ENCODE measurements around the gene KIF4B.
"Not testable (repeated sequence)": the region's sequence is repeated elsewhere in the genome, so short reads cannot be mapped to it uniquely, and the experiment has no call there.

The KIF4B gene

DNA sequence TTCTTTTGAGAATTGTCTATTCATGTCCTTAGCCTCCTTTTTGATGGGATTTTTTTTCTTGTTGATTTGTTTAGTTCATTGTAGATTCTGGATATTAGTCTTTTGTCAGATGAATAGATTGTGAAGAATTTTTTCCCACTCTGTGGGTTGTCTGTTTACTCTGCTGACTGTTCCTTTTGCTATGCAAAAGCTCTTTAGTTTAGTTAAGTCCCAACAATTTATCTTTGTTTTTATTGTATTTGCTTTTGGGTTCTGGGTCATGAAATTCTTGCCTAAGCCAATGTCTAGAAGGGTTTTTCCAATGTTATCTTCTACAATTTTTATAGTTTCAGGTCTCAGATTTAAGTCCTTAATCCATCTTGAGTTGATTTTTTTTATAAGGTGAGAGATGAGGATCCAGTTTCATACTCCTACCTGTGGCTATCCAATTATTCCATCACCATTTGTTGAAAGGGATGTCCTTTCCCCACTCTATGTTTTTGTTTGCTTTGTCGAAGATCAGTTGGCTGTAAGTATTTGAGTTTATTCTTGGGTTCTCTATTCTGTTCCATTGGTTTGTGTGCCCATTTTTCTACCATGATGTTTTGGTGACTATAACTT lies 20.7 kb downstream of the KIF4B start:
- not testable (repeated sequence) for H3K9me3 ChIP-seq (ENCODE audit: control insufficient read depth, insufficient read depth, low read depth, low read length); H3K27ac ChIP-seq (ENCODE audit: low read depth, low read length); H3K27me3 ChIP-seq (ENCODE audit: control insufficient read depth, insufficient read depth, low read length); H3K9ac ChIP-seq (ENCODE audit: low read length); H3K4me3 ChIP-seq (ENCODE audit: low read depth, low read length); H3K4me1 ChIP-seq (ENCODE audit: control insufficient read depth, insufficient read depth, low read length); H3K36me3 ChIP-seq (ENCODE audit: control insufficient read depth, insufficient read depth, low read length)

DNA sequence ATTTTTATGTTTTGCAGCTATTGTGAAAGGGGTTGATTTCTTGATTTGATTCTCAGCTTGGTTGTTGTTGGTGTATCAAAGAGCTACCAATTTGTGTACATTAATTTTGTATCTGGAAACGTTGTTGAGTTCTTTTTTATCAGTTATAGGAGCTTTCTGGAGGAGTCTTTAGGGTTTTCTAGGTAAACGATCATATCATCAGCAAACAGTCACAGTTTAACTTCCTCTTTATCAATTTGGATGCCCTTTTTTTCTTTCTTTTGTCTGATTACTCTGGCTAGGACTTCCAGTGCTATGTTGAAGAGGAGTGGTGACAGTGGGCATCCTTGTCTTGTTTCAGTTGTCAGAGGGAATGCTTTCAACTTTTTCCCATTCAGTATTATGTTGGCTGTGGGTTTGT lies 21.5 kb downstream of the KIF4B start:
- not testable (repeated sequence) for H3K27ac ChIP-seq (ENCODE audit: low read depth, low read length); H3K4me1 ChIP-seq (ENCODE audit: control insufficient read depth, insufficient read depth, low read length); H3K9ac ChIP-seq (ENCODE audit: low read length); H3K4me3 ChIP-seq (ENCODE audit: low read depth, low read length); H3K36me3 ChIP-seq (ENCODE audit: control insufficient read depth, insufficient read depth, low read length); H3K27me3 ChIP-seq (ENCODE audit: control insufficient read depth, insufficient read depth, low read length); H3K9me3 ChIP-seq (ENCODE audit: control insufficient read depth, insufficient read depth, low read depth, low read length)

GRCh38 chr5:155040984-155041653 lies 27.6 kb downstream of the KIF4B start:
- H3K9me3 ChIP-seq (ENCODE audit: control insufficient read depth, insufficient read depth, low read depth, low read length): no peaks in the 10 kb centered on the region
- H3K4me1 ChIP-seq (ENCODE audit: control insufficient read depth, insufficient read depth, low read length): peaks cover 4% of the 10 kb centered on the region
- no peak overlapping the region for H3K27ac ChIP-seq (ENCODE audit: low read depth, low read length)
- H3K36me3 ChIP-seq (ENCODE audit: control insufficient read depth, insufficient read depth, low read length): no peaks in the 10 kb centered on the region
- H3K4me3 ChIP-seq (ENCODE audit: low read depth, low read length): no peak overlapping the region
- H3K9ac ChIP-seq (ENCODE audit: low read length): no peak overlapping the region
- no peaks in the 10 kb centered on the region for H3K27me3 ChIP-seq (ENCODE audit: control insufficient read depth, insufficient read depth, low read length)

- Histone ChIP-seq H3K36me3 (ENCODE audit: control insufficient read depth, insufficient read depth, low read length) (no peaks in the 10 kb centered on the region), H3K9me3 (ENCODE audit: control insufficient read depth, insufficient read depth, low read depth, low read length) (no peaks in the 10 kb centered on the region), H3K9ac (ENCODE audit: low read length) (no peak overlapping the region), H3K27ac (ENCODE audit: low read depth, low read length) (no peak overlapping the region), H3K4me1 (ENCODE audit: control insufficient read depth, insufficient read depth, low read length) (peaks cover 33% of the 10 kb centered on the region), H3K27me3 (ENCODE audit: control insufficient read depth, insufficient read depth, low read length) (no peaks in the 10 kb centered on the region), H3K4me3 (ENCODE audit: low read depth, low read length) (no peak overlapping the region)
These were observed 31.0 kb downstream of the KIF4B start for GRCh38 chr5:155044591-155044990.

- no peaks in the 10 kb centered on the region for H3K9me3 ChIP-seq (ENCODE audit: control insufficient read depth, insufficient read depth, low read depth, low read length)
- H3K27me3 ChIP-seq (ENCODE audit: control insufficient read depth, insufficient read depth, low read length): no peaks in the 10 kb centered on the region
- no peak overlapping the region for H3K27ac ChIP-seq (ENCODE audit: low read depth, low read length)
- H3K4me1 ChIP-seq (ENCODE audit: control insufficient read depth, insufficient read depth, low read length): peaks cover 43% of the 10 kb centered on the region
- H3K9ac ChIP-seq (ENCODE audit: low read length): no peak overlapping the region
- no peak overlapping the region for H3K4me3 ChIP-seq (ENCODE audit: low read depth, low read length)
- H3K36me3 ChIP-seq (ENCODE audit: control insufficient read depth, insufficient read depth, low read length): no peaks in the 10 kb centered on the region
These were observed 33.0 kb downstream of the KIF4B start for GRCh38 chr5:155046591-155046990.

DNA sequence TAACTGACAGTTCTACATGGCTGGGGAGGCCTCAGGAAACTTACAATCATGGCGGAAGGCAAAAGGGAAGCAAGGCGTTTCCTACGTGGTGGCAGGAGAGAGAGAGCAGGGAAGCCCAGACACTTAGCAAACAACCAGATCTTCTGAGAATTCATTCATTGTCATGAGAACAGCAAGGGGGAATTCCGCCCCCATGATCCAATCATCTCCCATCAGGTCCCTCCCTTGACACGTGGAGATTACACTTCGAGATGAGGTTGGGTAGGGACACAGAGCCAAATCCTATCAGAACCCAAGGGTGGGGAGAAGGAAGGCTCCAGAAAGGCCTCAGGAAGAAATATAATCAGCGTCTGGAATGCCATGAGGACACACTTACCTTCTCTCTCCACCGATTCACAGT lies 34.3 kb downstream of the KIF4B start:
- no peak overlapping the region for H3K9ac ChIP-seq (ENCODE audit: low read length)
- H3K4me3 ChIP-seq (ENCODE audit: low read depth, low read length): no peak overlapping the region
- no peaks in the 10 kb centered on the region for H3K9me3 ChIP-seq (ENCODE audit: control insufficient read depth, insufficient read depth, low read depth, low read length)
- H3K36me3 ChIP-seq (ENCODE audit: control insufficient read depth, insufficient read depth, low read length): no peaks in the 10 kb centered on the region
- H3K27me3 ChIP-seq (ENCODE audit: control insufficient read depth, insufficient read depth, low read length): no peaks in the 10 kb centered on the region
- H3K4me1 ChIP-seq (ENCODE audit: control insufficient read depth, insufficient read depth, low read length): peaks cover 49% of the 10 kb centered on the region
- H3K27ac ChIP-seq (ENCODE audit: low read depth, low read length): no peak overlapping the region

DNA sequence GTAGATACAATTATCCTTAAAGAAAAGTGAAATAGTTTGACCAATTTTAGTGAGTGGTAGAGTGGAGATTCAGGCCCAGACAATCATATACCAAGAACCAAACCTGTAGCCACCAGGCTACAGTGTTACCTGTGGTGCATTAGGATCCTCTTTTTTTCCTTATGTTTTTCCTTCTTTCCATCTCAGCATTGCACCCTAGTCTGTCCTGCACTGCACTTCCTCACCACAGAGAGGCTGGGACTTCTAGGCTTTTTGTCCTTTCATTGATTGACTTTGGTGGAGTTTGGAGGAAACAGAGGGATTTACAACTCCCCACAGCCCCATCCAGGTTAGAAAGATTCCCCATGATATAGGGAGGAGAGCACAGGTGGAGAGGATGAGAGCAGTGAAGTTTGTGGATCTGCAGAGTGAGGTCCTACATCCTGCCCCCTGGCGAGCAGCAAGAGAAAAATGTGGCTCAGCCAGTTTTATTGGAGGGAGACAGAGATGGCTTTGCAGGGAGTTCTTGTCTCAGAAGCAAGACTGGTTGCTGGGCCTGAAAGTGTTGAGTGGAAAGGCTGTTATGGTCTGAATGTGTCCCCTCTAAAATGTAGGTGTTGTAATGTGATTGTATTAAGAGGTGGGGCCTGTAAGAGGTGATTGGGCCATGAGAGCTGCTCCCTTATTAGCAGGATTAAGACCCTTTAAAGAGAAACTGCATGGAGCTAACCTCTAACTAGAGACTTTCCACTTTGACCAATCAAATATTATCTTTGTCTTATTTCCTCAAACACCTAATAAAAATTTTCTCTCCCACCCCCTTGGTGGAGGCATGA lies 36.2 kb downstream of the KIF4B start:
- Histone ChIP-seq H3K4me3 (ENCODE audit: low read depth, low read length) (no peak overlapping the region), H3K9me3 (ENCODE audit: control insufficient read depth, insufficient read depth, low read depth, low read length) (no peaks in the 10 kb centered on the region), H3K27me3 (ENCODE audit: control insufficient read depth, insufficient read depth, low read length) (no peaks in the 10 kb centered on the region), H3K27ac (ENCODE audit: low read depth, low read length) (no peak overlapping the region), H3K9ac (ENCODE audit: low read length) (no peak overlapping the region), H3K36me3 (ENCODE audit: control insufficient read depth, insufficient read depth, low read length) (no peaks in the 10 kb centered on the region), H3K4me1 (ENCODE audit: control insufficient read depth, insufficient read depth, low read length) (peaks cover 59% of the 10 kb centered on the region)

GRCh38 chr5:155050384-155051019 lies 36.9 kb downstream of the KIF4B start:
- Histone ChIP-seq H3K4me1 (ENCODE audit: control insufficient read depth, insufficient read depth, low read length) (peaks cover 59% of the 10 kb centered on the region), H3K9me3 (ENCODE audit: control insufficient read depth, insufficient read depth, low read depth, low read length) (no peaks in the 10 kb centered on the region), H3K36me3 (ENCODE audit: control insufficient read depth, insufficient read depth, low read length) (no peaks in the 10 kb centered on the region), H3K9ac (ENCODE audit: low read length) (no peak overlapping the region), H3K27me3 (ENCODE audit: control insufficient read depth, insufficient read depth, low read length) (no peaks in the 10 kb centered on the region), H3K27ac (ENCODE audit: low read depth, low read length) (no peak overlapping the region), H3K4me3 (ENCODE audit: low read depth, low read length) (no peak overlapping the region)

DNA sequence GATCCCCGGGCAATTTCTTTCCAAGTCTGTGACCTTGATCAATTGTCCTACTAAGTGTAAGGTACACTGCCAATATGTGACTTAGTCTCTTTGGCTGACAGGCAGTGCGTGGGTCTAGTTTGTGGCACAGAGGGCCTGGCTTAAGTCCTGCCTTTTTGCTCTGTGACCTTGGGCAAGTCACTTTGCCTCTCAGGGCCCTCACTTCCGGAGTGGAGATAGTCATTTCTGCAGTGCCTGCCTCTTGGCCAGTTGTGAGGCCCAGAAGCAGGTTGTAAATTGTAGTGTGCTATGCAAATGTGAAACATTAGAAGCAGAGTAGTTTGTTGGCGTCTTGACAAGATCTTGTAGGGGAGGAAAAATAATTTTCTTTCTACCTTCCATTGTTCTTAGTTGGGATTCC lies 39.0 kb downstream of the KIF4B start:
- Histone ChIP-seq H3K27ac (ENCODE audit: low read depth, low read length) (no peak overlapping the region), H3K4me3 (ENCODE audit: low read depth, low read length) (no peak overlapping the region), H3K4me1 (ENCODE audit: control insufficient read depth, insufficient read depth, low read length) (peaks cover 41% of the 10 kb centered on the region), H3K36me3 (ENCODE audit: control insufficient read depth, insufficient read depth, low read length) (no peaks in the 10 kb centered on the region), H3K9me3 (ENCODE audit: control insufficient read depth, insufficient read depth, low read depth, low read length) (no peaks in the 10 kb centered on the region), H3K9ac (ENCODE audit: low read length) (no peak overlapping the region), H3K27me3 (ENCODE audit: control insufficient read depth, insufficient read depth, low read length) (no peaks in the 10 kb centered on the region)

DNA sequence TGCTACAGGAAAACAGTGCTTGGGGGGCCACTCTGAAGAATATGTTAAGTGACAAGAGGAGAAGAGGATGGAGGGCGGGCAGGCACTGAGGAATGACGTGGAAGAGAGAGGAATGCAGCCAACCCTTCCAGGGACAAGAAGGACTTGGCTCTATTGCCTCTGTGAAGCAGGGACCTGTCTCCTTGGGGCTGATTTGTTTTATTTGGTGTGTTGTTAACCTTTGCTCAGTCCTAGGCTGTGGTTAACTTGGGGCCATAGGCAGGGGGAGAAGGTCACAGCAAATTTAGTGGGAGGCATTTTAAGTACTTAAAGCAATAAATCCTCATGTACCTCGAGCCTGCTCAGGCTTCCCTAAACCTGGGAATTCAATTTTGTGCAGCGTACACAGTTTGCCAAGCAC lies 39.9 kb downstream of the KIF4B start:
- H3K9ac ChIP-seq (ENCODE audit: low read length): no peak overlapping the region
- H3K36me3 ChIP-seq (ENCODE audit: control insufficient read depth, insufficient read depth, low read length): no peaks in the 10 kb centered on the region
- H3K27ac ChIP-seq (ENCODE audit: low read depth, low read length): no peak overlapping the region
- H3K9me3 ChIP-seq (ENCODE audit: control insufficient read depth, insufficient read depth, low read depth, low read length): no peaks in the 10 kb centered on the region
- no peak overlapping the region for H3K4me3 ChIP-seq (ENCODE audit: low read depth, low read length)
- peaks cover 36% of the 10 kb centered on the region for H3K4me1 ChIP-seq (ENCODE audit: control insufficient read depth, insufficient read depth, low read length)
- H3K27me3 ChIP-seq (ENCODE audit: control insufficient read depth, insufficient read depth, low read length): no peaks in the 10 kb centered on the region
